Caco-2 (cell line): ENCODE results near the gene TOR1AIP1. TPM values are rescaled to one million over a fixed set of nuclear protein-coding genes. Genes with fewer than 3 reads are reported as not detected.

ENCODE experiments used
- BruUV-seq: library from RNA; stranded (reverse); fragments of 400-500 nt; replicated peaks from 2 replicates; lab custom pipeline; 2021; lab: Mats Ljungman, UMichigan
- CTCF ChIA-PET: fragments of 300-600 bp; sonication (Branson Sonifier 250); formaldehyde crosslinking; loops from one replicate; lab custom pipeline; 2022; ENCODE audit warnings: antibody characterized with exemption; lab: Charles Lee
- POLR2A ChIA-PET: fragments of 300-600 bp; sonication (Branson Sonifier 250); formaldehyde crosslinking; loops from one replicate; lab custom pipeline; 2022; ENCODE audit warnings: antibody characterized with exemption; lab: Charles Lee
- DNase-seq, 2 experiments: peaks; one replicate each; pipeline versions ENCODE4 v3.0.0 to v3.0.0-alpha.2; 2020 to 2022
- H3K27me3 ChIP-seq: replicated peaks from 2 replicates; pipeline ENCODE4 v1.6.0; 2011; ENCODE audit warnings: low read length; ENCODE audit not compliant: control insufficient read depth, insufficient read depth
- H3K36me3 ChIP-seq: 2 replicates; pipeline ENCODE4 v1.5.1; 2011; ENCODE audit warnings: low read length; ENCODE audit not compliant: control insufficient read depth, insufficient read depth
- H3K4me1 ChIP-seq: fragments of 250-450 bp; sonication (Bioruptor Pico); 2 replicates; pipeline ENCODE4 v1.5.1; 2020; ENCODE audit warnings: mild to moderate bottlenecking
- H3K4me3 ChIP-seq: 2 replicates; pipeline ENCODE4 v1.5.1; 2011; ENCODE audit warnings: low read depth, mild to moderate bottlenecking, control low read depth, low read length
- H3K9me3 ChIP-seq: fragments of 250-450 bp; sonication (Bioruptor Pico); 2 replicates; pipeline ENCODE4 v1.5.1; 2020; ENCODE audit warnings: mild to moderate bottlenecking, moderate library complexity
- H3K27ac Mint-ChIP-seq: one replicate; pipeline ENCODE4 v1.8.0; 2022; ENCODE audit warnings: mixed read lengths; ENCODE audit not compliant: unreplicated experiment
- H3K27me3 Mint-ChIP-seq: one replicate; pipeline ENCODE4 v1.8.0; 2022; ENCODE audit warnings: mixed read lengths; ENCODE audit not compliant: insufficient read depth, unreplicated experiment
- H3K36me3 Mint-ChIP-seq: one replicate; pipeline ENCODE4 v1.8.0; 2022; ENCODE audit warnings: mild to moderate bottlenecking, mixed read lengths; ENCODE audit not compliant: insufficient read depth, unreplicated experiment
- H3K4me1 Mint-ChIP-seq: one replicate; pipeline ENCODE4 v1.8.0; 2022; ENCODE audit warnings: low read depth, mixed read lengths; ENCODE audit not compliant: unreplicated experiment
- H3K4me3 Mint-ChIP-seq: one replicate; pipeline ENCODE4 v1.8.0; 2022; ENCODE audit warnings: mild to moderate bottlenecking, moderate library complexity, mixed read lengths; ENCODE audit not compliant: unreplicated experiment
- H3K9me3 Mint-ChIP-seq: one replicate; pipeline ENCODE4 v1.8.0; 2022; ENCODE audit warnings: mixed read lengths; ENCODE audit not compliant: unreplicated experiment
- intact Hi-C: fragments of 100-400 bp; cut with micrococcal nuclease; formaldehyde crosslinking; loops from one replicate; pipeline ENCODE4 v1.10.0; 2022; ENCODE audit not compliant: unreplicated experiment
- total RNA-seq: library from RNA; stranded (reverse); gene quantifications from 2 replicates; pipeline ENCODE4 v1.2.3, GENCODE V29; 2022
- TF ChIP-seq, protein P1 (sequence below), 2 experiments: fragments of 200-600 bp in 1 of 2; IDR thresholded peaks; 1 replicate in 1 of 2; 2 replicates in 1 of 2; pipeline versions ENCODE4 v1.5.1 to v1.8.0; 2011 to 2022; ENCODE audit warnings: antibody characterized with exemption in 1 of 2, control low read depth in 1 of 2, inconsistent platforms in 1 of 2, low read depth in 1 of 2, low read length in 1 of 2, mild to moderate bottlenecking in 1 of 2, moderate library complexity in 1 of 2; ENCODE audit not compliant: insufficient read depth in 1 of 2, severe bottlenecking in 1 of 2, unreplicated experiment in 1 of 2

The TOR1AIP1 gene
- total RNA-seq, 1 experiment from 2014 or later: 30.3 TPM

DNA sequence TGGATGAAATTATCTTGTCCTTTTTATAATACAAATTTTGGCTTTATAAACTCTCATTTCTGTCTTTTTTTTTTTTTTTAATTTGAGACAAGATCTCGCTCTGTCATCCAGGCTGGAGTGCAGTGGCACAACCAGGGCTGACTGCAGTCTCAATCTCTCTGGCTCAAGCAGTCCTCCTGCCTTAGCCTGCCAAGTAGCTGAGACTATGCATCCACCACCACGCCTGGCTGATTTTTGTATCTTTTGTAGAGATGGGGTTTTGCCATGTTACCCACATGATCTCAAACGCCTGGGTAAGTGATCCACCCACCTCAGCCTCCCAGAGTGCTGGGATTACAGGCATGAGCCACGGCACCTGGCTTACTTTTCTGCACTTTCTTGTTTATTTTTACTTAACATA, 7.5 kb downstream of the TOR1AIP1 start:
- H3K27me3 Mint-ChIP-seq: no peaks in the 10 kb centered on the region
- peaks cover 10% of the 10 kb centered on the region for H3K4me1 Mint-ChIP-seq
- TF ChIP-seq, protein P1, sequence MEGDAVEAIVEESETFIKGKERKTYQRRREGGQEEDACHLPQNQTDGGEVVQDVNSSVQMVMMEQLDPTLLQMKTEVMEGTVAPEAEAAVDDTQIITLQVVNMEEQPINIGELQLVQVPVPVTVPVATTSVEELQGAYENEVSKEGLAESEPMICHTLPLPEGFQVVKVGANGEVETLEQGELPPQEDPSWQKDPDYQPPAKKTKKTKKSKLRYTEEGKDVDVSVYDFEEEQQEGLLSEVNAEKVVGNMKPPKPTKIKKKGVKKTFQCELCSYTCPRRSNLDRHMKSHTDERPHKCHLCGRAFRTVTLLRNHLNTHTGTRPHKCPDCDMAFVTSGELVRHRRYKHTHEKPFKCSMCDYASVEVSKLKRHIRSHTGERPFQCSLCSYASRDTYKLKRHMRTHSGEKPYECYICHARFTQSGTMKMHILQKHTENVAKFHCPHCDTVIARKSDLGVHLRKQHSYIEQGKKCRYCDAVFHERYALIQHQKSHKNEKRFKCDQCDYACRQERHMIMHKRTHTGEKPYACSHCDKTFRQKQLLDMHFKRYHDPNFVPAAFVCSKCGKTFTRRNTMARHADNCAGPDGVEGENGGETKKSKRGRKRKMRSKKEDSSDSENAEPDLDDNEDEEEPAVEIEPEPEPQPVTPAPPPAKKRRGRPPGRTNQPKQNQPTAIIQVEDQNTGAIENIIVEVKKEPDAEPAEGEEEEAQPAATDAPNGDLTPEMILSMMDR (IDR thresholded peaks at IDR 0.05; ENCODE audit: insufficient read depth in 1 of 2, low read depth in 1 of 2, low read length in 1 of 2, severe bottlenecking in 1 of 2, unreplicated experiment in 1 of 2): no peak
- H3K4me3 Mint-ChIP-seq: no peak overlapping the region
- H3K4me3 ChIP-seq: no peak overlapping the region
- no peak overlapping the region for H3K27ac Mint-ChIP-seq
- H3K36me3 Mint-ChIP-seq: peaks cover 29% of the 10 kb centered on the region
- intact Hi-C loops: no loop called here
- no peaks in the 10 kb centered on the region for H3K9me3 ChIP-seq
- H3K27me3 ChIP-seq: no peaks in the 10 kb centered on the region
- H3K36me3 ChIP-seq: peaks cover 2% of the 10 kb centered on the region; the same call in 1 of the 2 replicates
- BruUV-seq: no TSS peak
- H3K9me3 Mint-ChIP-seq: no peaks in the 10 kb centered on the region
- ChIA-PET POLR2A (no interaction called here), CTCF (no interaction called here)
- H3K4me1 ChIP-seq: no peaks in the 10 kb centered on the region
- DNase-seq: no peak

- ChIA-PET CTCF (no interaction called here), POLR2A (no interaction called here)
- no peaks in the 10 kb centered on the region for H3K4me1 Mint-ChIP-seq
- H3K27ac Mint-ChIP-seq: no peak overlapping the region
- peaks cover 27% of the 10 kb centered on the region for H3K36me3 Mint-ChIP-seq
- no TSS peak for BruUV-seq
- no peak overlapping the region for H3K4me3 ChIP-seq
- DNase-seq: no peak
- no peaks in the 10 kb centered on the region for H3K9me3 Mint-ChIP-seq
- no peak overlapping the region for H3K4me3 Mint-ChIP-seq
- intact Hi-C loops: no loop called here
- no peaks in the 10 kb centered on the region for H3K4me1 ChIP-seq
- H3K36me3 ChIP-seq: no peaks in the 10 kb centered on the region
- no peaks in the 10 kb centered on the region for H3K27me3 Mint-ChIP-seq
- no peaks in the 10 kb centered on the region for H3K9me3 ChIP-seq
- H3K27me3 ChIP-seq: no peaks in the 10 kb centered on the region
- TF ChIP-seq, protein P1 (IDR thresholded peaks at IDR 0.05; ENCODE audit: insufficient read depth in 1 of 2, low read depth in 1 of 2, low read length in 1 of 2, severe bottlenecking in 1 of 2, unreplicated experiment in 1 of 2): no peak
These were observed 28.8 kb downstream of the TOR1AIP1 start for GRCh38 chr1:179910934-179911333.

GRCh38 chr1:179911812-179912211, 29.7 kb downstream of the TOR1AIP1 start:
- DNase-seq: no peak
- Histone ChIP-seq H3K36me3 (no peaks in the 10 kb centered on the region), H3K4me1 (no peaks in the 10 kb centered on the region), H3K4me3 (no peak overlapping the region), H3K27me3 (no peaks in the 10 kb centered on the region), H3K9me3 (no peaks in the 10 kb centered on the region)
- no peaks in the 10 kb centered on the region for H3K9me3 Mint-ChIP-seq
- no peak overlapping the region for H3K27ac Mint-ChIP-seq
- ChIA-PET POLR2A (no interaction called here), CTCF (interaction anchor here (0.6 to 0.8 kb wide), 2 partner anchors 19 to 1613 kb away, joined by 3 to 4 read pairs; no protein-coding TSS in a partner anchor)
- TF ChIP-seq, protein P1 (IDR thresholded peaks at IDR 0.05; ENCODE audit: insufficient read depth in 1 of 2, low read depth in 1 of 2, low read length in 1 of 2, severe bottlenecking in 1 of 2, unreplicated experiment in 1 of 2): no peak
- intact Hi-C loops: no loop called here
- H3K4me3 Mint-ChIP-seq: no peak overlapping the region
- H3K27me3 Mint-ChIP-seq: no peaks in the 10 kb centered on the region
- H3K4me1 Mint-ChIP-seq: no peaks in the 10 kb centered on the region
- no TSS peak for BruUV-seq
- peaks cover 27% of the 10 kb centered on the region for H3K36me3 Mint-ChIP-seq
